CD4-positive, alpha-beta T cell treated with Interleukin-21 for 1 hour (primary cell): ENCODE data around the gene CPLANE1.
"Not testable (repeated sequence)": the region's sequence is repeated elsewhere in the genome, so short reads cannot be mapped to it uniquely, and the experiment has no call there.

ENCODE experiments used
- DNase-seq: peaks from one replicate; pipeline ENCODE4 v3.0.0-alpha.2; 2020

CPLANE1 gene

GRCh38 chr5:37248970-37249814 lies at the start of gene CPLANE1:
Gene CPLANE1 (minus strand): TSS chr5:37249376. CDS start chr5:37247698, 1,678 bp downstream.
- DNase-seq: peak; percentile 49

DNA sequence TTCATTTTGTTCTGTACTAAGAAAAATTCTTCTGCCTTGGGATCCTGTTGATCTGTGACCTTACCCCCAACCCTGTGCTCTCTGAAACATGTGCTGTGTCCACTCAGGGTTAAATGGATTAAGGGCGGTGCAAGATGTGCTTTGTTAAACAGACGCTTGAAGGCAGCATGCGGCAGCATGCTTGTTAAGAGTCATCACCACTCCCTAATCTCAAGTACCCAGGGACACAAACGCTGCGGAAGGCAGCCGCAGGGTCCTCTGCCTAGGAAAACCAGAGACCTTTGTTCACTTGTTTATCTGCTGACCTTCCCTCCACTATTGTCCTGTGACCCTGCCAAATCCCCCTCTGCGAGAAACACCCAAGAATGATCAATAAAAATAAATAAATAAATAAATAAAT lies 47.1 kb upstream of the CPLANE1 start:
- not testable (repeated sequence) for DNase-seq

DNA sequence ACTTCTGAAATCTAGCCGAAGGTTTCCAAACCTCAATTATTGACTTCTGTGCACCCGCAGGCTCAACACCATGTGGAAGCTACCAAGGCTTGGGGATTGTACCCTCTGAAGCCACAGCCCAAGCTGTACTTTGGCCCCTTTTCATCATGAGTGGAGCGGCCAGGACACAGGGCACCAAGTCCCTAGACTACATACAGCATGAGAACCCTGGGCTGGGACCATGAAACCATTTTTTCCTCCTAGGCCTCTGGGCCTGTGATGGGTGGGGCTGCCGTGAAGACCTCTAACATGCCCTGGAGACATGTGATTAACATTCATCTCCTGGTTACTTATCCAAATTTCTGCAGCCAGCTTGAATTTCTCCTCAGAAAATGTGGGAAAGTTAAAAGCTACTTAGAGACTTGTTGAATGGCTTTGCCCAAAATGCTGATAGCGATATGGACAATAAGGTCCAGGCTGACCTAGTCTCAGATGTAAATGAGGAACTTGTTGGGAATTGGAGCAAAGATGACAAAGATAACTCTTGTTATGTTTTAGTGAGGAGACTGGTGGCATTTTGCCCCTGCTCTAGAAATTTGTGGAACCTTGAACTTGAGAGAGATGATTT lies 34.1 kb upstream of the CPLANE1 start:
- DNase-seq: no peak

- no peak for DNase-seq
Observed at GRCh38 chr5:37275511-37275910, 26.3 kb upstream of the CPLANE1 start.

DNA sequence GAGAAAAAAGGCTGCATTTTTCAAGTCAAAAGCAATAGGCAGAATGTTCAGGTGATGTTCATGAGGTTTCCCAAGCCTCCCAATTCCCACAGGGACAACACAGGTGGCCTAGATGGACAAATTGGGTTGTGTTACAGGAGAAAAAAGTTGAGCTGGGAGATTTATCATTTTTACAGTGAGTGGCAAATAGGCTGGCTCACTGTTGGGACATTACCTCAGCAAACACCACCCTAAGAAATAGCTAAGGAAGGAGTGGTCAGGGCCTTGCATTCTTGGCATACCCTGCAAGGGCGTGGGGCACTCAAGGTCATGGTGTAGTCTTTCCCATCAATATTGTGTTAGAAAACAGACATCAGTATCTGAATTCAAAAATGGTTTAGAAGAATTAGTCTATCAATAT lies 23.3 kb upstream of the CPLANE1 start:
- no peak for DNase-seq

- not testable (repeated sequence) for DNase-seq
Observed at GRCh38 chr5:37268100-37268499, 18.9 kb upstream of the CPLANE1 start.

DNA sequence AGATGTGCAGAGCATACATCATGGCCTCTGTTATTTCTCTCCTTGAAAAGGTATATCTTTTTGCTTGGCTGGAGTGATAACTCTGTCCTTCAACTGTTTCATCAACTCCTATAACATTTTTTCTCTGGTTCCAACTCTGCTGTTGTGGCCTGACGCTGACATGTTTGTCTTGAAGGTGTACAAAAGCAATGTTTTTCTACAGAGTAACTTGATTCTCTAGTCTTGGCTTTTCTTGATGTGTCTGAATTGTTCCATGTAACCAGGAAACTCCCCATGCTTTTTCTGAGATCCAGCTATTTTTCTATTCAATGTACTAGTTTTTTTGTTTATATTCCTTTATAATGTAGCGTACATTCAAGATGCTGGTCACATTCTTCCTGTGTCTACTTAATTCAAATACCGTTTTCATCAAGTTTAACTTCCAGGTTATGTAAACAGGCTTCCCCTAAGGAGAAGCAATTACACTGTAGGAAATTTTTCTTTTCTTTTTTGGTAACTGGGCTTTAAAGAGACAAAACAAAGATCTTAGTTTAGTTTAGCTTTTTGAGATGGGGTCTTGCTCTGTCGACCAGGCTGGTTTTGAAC lies 6.7 kb upstream of the CPLANE1 start:
- DNase-seq: no peak

DNA sequence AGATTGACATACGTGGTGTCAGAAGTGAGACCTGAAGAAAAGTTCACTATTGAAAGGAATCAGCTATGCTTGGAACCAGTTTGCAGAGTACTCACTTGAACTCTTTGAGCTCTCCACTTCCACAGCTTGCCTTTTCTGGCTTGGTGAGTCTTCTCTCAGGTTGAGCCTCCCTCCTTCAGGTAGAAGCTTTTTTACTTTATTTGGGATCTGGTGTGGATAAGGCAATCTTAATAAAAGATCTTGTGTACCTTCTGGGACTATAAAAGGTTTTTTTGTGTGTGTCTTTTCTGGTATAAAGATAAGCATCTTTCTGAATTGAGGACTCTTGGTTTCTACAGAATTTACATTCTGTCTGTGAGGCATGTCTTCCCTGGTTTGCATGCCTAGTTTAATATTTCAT lies 5.4 kb upstream of the CPLANE1 start:
- no peak for DNase-seq

DNA sequence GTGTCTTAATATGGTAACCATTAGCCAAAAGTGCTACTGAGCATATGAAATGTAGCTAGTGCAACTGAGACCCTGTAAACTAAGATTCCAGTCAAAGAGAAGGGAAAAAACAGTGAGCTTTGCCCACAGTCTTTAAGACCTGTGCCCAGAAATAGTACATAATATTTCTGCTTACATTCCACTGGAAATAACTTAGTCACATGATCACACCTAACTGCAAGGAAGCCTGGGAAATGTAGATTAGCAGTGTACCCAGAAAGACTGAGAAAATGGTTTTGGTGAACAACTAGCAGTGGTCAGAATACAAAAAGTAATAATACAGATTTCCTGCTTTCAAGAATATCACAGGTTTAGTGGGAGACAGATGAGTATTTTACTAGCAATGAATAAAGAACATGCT lies 2.5 kb upstream of the CPLANE1 start:
- no peak for DNase-seq

GRCh38 chr5:37249815-37250164 lies 614 bp upstream of the CPLANE1 start:
- peak; percentile 0 for DNase-seq

GRCh38 chr5:37248421-37248969 lies 681 bp downstream of the CPLANE1 start:
- DNase-seq: no peak

DNA sequence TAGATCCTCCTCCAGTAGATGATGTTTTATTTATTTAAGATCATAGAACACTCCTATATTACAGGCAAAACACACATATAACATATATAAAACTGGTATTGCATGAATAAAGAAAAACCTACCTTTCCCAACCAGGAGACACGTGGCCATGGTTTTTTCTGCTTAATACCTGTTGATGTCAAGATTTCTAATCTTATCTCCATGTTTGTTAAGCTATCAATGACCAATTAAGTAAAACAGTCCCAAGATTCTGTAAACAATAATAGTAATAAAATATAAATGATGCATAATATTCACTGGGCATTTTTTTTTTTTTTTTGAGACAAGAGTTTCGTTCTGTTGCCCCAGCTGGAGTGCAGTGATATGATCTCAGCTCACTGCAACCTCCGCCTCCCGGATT lies 1.7 kb downstream of the CPLANE1 start:
- no peak for DNase-seq

DNA sequence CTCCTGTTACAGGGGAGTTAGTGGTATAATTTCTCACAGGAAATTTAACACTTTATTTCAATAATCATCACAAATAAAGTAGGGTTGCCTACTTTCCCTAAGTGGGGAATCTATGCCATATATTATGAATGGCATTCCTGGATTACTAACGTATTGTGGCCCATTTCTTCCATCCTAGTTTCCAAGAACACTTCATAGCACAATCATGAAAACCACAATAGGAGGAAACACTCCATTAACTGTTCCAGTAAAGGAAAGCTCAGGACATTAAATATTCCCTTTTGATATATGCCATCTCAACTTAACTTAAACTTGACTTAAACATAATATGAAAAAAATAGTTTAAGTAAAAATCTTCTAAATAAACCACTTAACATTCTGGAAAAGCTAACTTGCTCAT lies 2.1 kb downstream of the CPLANE1 start:
- DNase-seq: no peak

DNA sequence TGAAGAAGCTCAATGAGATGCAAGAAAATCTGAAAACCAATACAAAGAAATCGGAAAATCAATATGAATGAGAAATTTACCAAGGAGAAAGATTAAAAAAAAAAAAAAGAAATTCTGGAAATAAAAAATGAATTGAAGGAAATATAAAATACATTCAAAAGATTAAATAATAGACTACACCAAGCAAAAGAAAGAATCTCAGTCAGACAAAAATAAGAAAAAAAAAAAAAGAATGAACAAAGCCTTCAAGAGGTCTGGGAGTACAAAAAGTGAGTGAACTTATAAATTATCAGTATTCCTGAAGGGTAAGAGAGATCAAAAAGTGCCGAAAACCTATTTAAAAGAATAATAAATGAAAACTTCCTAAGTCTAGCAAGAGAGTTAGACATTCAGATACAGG lies 14.9 kb downstream of the CPLANE1 start:
- DNase-seq: no peak

GRCh38 chr5:37226377-37226776 lies 22.8 kb downstream of the CPLANE1 start:
- DNase-seq: no peak

GRCh38 chr5:37222181-37222580 lies 27.0 kb downstream of the CPLANE1 start:
- no peak for DNase-seq

DNA sequence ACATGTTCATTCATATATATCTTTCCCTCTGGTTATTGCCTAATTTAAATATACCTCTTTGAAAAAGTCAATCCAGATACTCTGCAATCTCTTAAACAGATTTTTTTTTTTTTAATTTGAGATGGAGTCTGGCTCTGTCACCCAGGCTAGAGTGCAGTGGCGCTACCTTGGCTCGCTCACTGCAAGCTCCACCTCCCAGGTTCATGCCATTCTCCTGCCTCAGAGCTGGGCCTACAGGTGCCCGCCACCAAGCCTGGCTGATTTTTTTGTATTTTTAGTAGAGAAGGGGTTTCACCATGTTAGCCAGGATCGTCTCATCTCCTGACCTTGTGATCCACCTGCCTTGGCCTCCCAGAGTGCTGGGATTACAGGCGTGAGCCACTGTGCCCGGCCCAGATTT lies 28.8 kb downstream of the CPLANE1 start:
- DNase-seq: not testable (repeated sequence)

- DNase-seq: not testable (repeated sequence)
Observed at GRCh38 chr5:37219384-37219783, 29.8 kb downstream of the CPLANE1 start.

GRCh38 chr5:37217976-37218375 lies 31.2 kb downstream of the CPLANE1 start:
- DNase-seq: no peak

GRCh38 chr5:37214550-37214949 lies 34.6 kb downstream of the CPLANE1 start:
- peak; percentile 7 for DNase-seq

DNA sequence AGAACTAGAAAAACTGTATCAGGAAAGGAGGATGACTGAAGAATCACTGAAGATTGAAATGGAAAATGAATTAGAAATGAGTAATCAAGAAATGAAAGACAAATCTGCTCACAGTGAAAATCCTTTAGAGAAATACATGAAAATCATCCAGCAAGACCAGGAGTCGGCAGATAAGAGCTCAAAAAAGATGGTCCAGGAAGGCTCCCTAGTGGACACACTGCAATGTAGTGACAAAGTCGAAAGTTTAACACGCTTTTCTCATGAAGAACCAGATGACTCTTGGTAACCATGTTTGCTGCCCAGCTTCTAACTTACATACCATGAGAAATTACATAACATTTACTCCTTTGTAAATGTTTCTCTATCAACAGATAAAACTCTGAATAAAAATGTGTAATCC lies 37.1 kb downstream of the CPLANE1 start:
- DNase-seq: no peak

GRCh38 chr5:37211661-37212060 lies 37.5 kb downstream of the CPLANE1 start:
- no peak for DNase-seq

DNA sequence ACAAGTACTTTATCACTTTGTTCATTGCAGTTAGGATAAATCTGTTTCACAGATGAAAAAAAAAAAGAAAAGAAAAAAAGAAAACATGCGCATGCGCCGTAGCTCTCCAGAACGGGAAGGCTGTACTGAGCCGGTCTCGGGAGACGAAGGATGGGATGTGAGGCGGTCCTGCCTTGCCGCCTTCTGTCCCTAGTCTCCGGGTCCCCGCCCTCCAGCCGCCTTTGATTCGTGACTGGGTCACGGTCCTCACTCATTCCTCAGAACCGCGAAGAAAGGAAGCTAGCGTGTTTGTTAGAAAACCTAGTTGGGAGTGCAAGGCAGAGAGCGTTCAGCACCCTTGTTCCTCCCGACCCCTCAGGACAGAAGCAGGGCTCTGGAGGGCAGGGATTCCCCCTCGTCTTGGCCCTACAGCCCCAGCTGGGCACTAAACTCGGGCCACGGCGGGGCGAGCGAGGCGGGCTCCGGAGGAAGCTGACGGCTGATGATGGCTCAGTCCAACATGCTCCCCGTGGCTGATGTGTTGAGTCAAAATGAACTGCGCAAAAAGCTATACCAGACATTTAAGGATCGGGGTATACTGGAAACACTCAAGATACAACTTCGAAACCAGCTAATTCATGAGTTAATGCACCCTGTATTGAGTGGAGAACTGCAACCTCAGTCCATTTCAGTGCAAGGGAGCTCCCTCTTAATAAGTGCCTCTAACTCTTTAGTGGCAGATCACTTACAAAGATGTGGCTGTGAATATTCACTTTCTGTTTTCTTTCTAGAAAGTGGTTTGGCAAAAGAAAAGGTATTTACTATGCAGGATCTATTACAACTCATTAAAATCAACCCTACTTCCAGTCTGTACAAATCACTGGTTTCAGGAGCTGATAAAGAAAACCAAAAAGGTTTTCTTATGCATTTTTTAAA lies 40.0 kb downstream of the CPLANE1 start:
- peak; percentile 2 for DNase-seq
